Liver (tissue), 9 donors: Measurements from ENCODE around the gene WDR26. TPM values are rescaled to one million over a fixed set of nuclear protein-coding genes. Genes with fewer than 3 reads are reported as not detected.

Experiments
- DNase-seq: peaks from one replicate; pipeline ENCODE4 v3.0.0-alpha.2; 2017; ENCODE audit warnings: low spot score
- H3K27ac ChIP-seq, 2 donors: one replicate each; pipeline ENCODE4 v1.7.0; 2013; ENCODE audit warnings: inconsistent platforms in 2 of 2, low read length in 2 of 2, control low read depth in 1 of 2, low read depth in 1 of 2, mild to moderate bottlenecking in 1 of 2
- H3K27me3 ChIP-seq, 4 donors: one replicate each; pipeline versions ENCODE4 v1.6.1 to v1.7.0; 2013; ENCODE audit warnings: low read length in 3 of 4, inconsistent platforms in 1 of 4, mild to moderate bottlenecking in 1 of 4, moderate library complexity in 1 of 4; ENCODE audit not compliant: control insufficient read depth in 4 of 4, insufficient read depth in 4 of 4
- H3K36me3 ChIP-seq, 4 donors: one replicate each; pipeline versions ENCODE4 v1.6.1 to v1.7.0; 2013; ENCODE audit warnings: low read length in 3 of 4, mild to moderate bottlenecking in 3 of 4, low read depth in 1 of 4, moderate library complexity in 1 of 4; ENCODE audit not compliant: control insufficient read depth in 4 of 4, insufficient read depth in 3 of 4
- H3K4me1 ChIP-seq, 4 donors: one replicate each; pipeline versions ENCODE4 v1.6.1 to v1.7.0; 2013; ENCODE audit warnings: low read length in 3 of 4, mild to moderate bottlenecking in 3 of 4, moderate library complexity in 1 of 4; ENCODE audit not compliant: control insufficient read depth in 4 of 4, insufficient read depth in 4 of 4
- H3K4me3 ChIP-seq, 3 donors: one replicate each; pipeline versions ENCODE4 v1.6.1 to v1.7.0; 2013; ENCODE audit warnings: low read length in 3 of 3, control low read depth in 1 of 3, low read depth in 1 of 3, mild to moderate bottlenecking in 1 of 3
- H3K9ac ChIP-seq, 2 donors: one replicate each; pipeline ENCODE4 v1.7.0; 2013; ENCODE audit warnings: low read length in 2 of 2, mild to moderate bottlenecking in 2 of 2, moderate library complexity in 2 of 2, control low read depth in 1 of 2, low read depth in 1 of 2
- H3K9me3 ChIP-seq, 4 donors: one replicate each; pipeline versions ENCODE4 v1.6.1 to v1.7.0; 2013; ENCODE audit warnings: low read length in 3 of 4; ENCODE audit not compliant: control insufficient read depth in 4 of 4
- EGR1 ChIP-seq, 2 donors: IDR thresholded peaks; 2 replicates each; pipeline ENCODE4 v1.6.1; 2016 to 2018; ENCODE audit warnings: antibody characterized with exemption in 2 of 2, low read depth in 2 of 2
- FOXA2 ChIP-seq: IDR thresholded peaks from 2 replicates; pipeline ENCODE4 v1.6.1; 2016; ENCODE audit warnings: antibody characterized with exemption
- HNF4A ChIP-seq, 2 donors: conservative IDR thresholded peaks; 2 replicates each; pipeline ENCODE4 v1.6.1; 2016; ENCODE audit warnings: antibody characterized with exemption in 2 of 2, mild to moderate bottlenecking in 2 of 2
- RAD21 ChIP-seq, 2 donors: IDR thresholded peaks; 2 replicates each; pipeline ENCODE4 v1.6.1; 2016; ENCODE audit warnings: antibody characterized with exemption in 2 of 2, mild to moderate bottlenecking in 2 of 2
- SP1 ChIP-seq: IDR thresholded peaks from 2 replicates; pipeline ENCODE4 v1.6.1; 2018; ENCODE audit warnings: antibody characterized with exemption, mild to moderate bottlenecking
- TAF1 ChIP-seq: conservative IDR thresholded peaks from 2 replicates; pipeline ENCODE4 v1.6.1; 2016; ENCODE audit warnings: antibody characterized with exemption, mild to moderate bottlenecking
- WGBS: extraction: QIAGEN DNeasy Blood & Tissue Kit; methylation state at CpG from one replicate; pipeline ENCODE4 v1.1.7; 2013; 5-methylcytosine and 5-hydroxymethylcytosine counted together
- polyA plus RNA-seq, 2 donors: library from polyadenylated mRNA; stranded (reverse) in 1 of 2; unstranded in 1 of 2; fragments of 200-250 nt in 1 of 2; fragments of >200 nt in 1 of 2; fragmentation: Nextera tagmentation in 1 of 2; extraction: Ambion mirVana in 1 of 2; gene quantifications; one replicate each; pipeline versions ENCODE4 v1.2.1 to v1.2.3, GENCODE V29; 2013 to 2015
- total RNA-seq, 2 donors: library from RNA; depleted of rRNA; stranded (reverse); fragments of >200 nt; gene quantifications; one replicate each; pipeline ENCODE4 v1.2.3, GENCODE V29; 2014
- TF ChIP-seq, protein P1 (sequence below): IDR thresholded peaks from 2 replicates; pipeline ENCODE4 v1.6.1; 2016; ENCODE audit warnings: antibody characterized with exemption, mild to moderate bottlenecking
- TF ChIP-seq, protein P2 (sequence below): IDR thresholded peaks from 2 replicates; pipeline ENCODE4 v1.6.1; 2016; ENCODE audit warnings: antibody characterized with exemption
- TF ChIP-seq, protein P3 (sequence below): IDR thresholded peaks from 2 replicates; pipeline ENCODE4 v1.6.1; 2016; ENCODE audit warnings: antibody characterized with exemption
- TF ChIP-seq, protein P4 (sequence below): fragments of 150-350 bp; IDR thresholded peaks from 2 replicates; pipeline ENCODE4 v1.5.1; 2017; ENCODE audit warnings: improper control_type of control experiment, low read depth, low read length; ENCODE audit not compliant: missing input control
- TF ChIP-seq, protein P5 (sequence below): IDR thresholded peaks from 2 replicates; pipeline ENCODE4 v1.6.1; 2016; ENCODE audit warnings: antibody characterized with exemption
- donor health status: healthy.
- donor health status: healthy.
- donor health status: healthy.
- donor health status: healthy.
- donor health status: healthy.

WDR26 gene
- total and polyA plus RNA-seq, 4 donors, result 9.4 to 119 (median 34.9) TPM

DNA sequence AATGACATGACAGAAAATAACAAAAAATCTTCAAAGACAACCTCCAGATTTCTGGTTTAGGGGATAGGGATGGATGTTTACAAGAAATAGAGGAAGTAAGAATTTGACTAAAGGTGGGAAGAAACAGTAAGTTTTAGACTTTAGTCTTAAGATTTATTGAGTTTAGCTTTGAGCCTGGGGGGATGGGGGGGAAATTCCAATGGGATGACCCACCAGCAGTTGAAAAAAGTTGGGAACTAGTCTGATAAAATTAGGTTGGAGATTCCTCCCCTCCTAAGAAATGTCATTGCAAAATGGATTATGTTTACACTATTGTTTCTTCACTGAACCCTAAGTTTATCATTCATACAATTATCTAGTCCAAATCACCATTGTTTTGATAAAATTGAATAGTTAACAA, 28.4 kb downstream of the WDR26 start (continued):
- TF ChIP-seq, protein P1, sequence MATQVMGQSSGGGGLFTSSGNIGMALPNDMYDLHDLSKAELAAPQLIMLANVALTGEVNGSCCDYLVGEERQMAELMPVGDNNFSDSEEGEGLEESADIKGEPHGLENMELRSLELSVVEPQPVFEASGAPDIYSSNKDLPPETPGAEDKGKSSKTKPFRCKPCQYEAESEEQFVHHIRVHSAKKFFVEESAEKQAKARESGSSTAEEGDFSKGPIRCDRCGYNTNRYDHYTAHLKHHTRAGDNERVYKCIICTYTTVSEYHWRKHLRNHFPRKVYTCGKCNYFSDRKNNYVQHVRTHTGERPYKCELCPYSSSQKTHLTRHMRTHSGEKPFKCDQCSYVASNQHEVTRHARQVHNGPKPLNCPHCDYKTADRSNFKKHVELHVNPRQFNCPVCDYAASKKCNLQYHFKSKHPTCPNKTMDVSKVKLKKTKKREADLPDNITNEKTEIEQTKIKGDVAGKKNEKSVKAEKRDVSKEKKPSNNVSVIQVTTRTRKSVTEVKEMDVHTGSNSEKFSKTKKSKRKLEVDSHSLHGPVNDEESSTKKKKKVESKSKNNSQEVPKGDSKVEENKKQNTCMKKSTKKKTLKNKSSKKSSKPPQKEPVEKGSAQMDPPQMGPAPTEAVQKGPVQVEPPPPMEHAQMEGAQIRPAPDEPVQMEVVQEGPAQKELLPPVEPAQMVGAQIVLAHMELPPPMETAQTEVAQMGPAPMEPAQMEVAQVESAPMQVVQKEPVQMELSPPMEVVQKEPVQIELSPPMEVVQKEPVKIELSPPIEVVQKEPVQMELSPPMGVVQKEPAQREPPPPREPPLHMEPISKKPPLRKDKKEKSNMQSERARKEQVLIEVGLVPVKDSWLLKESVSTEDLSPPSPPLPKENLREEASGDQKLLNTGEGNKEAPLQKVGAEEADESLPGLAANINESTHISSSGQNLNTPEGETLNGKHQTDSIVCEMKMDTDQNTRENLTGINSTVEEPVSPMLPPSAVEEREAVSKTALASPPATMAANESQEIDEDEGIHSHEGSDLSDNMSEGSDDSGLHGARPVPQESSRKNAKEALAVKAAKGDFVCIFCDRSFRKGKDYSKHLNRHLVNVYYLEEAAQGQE, result no peak
- TF ChIP-seq, protein P2, sequence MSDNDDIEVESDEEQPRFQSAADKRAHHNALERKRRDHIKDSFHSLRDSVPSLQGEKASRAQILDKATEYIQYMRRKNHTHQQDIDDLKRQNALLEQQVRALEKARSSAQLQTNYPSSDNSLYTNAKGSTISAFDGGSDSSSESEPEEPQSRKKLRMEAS, result no peak
- no peak for TF ChIP-seq TAF1

DNA sequence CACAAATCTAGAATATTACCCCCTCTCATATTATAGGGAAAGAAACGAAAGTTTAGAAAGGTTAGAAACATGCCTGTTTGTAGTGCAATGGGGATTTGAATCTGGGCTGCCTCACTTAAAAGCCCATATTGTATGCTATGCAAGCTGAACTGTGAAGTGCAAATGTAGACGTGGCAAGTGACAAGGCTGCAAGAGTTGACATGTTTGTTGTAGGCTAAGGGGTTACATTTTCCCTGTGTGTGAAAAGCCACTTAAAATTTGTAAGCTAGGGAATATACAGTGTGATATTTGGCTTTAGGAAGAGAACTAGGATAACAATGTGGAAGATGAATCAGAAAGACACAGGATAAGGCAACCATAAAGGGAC, 29.0 kb downstream of the WDR26 start:
- 98% methylated on average over 2 of the region's 2 CpGs for WGBS
- Histone ChIP-seq H3K9me3 (no peaks in the 10 kb centered on the region), H3K4me1 (peaks cover 0 to 5% (median 0%) of the 10 kb centered on the region in 4 donors), H3K9ac (no peak overlapping the region), H3K27me3 (no peaks in the 10 kb centered on the region), H3K4me3 (no peak overlapping the region), H3K36me3 (peaks cover 8 to 69% (median 65%) of the 10 kb centered on the region in 4 donors), H3K27ac (no peak overlapping the region)
- DNase-seq, result no peak
- TF ChIP-seq, protein P3, sequence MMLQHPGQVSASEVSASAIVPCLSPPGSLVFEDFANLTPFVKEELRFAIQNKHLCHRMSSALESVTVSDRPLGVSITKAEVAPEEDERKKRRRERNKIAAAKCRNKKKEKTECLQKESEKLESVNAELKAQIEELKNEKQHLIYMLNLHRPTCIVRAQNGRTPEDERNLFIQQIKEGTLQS, result no peak
- TF ChIP-seq, protein P1, result no peak
- TF ChIP-seq TAF1 (no peak), RAD21 (IDR thresholded peaks at IDR 0.05) (no peak), FOXA2 (no peak), SP1 (no peak), EGR1 (IDR thresholded peaks at IDR 0.05; ENCODE audit: low read depth in 2 of 2) (no peak), HNF4A (conservative IDR thresholded peaks at IDR 0.05) (no peak)
- TF ChIP-seq, protein P4, sequence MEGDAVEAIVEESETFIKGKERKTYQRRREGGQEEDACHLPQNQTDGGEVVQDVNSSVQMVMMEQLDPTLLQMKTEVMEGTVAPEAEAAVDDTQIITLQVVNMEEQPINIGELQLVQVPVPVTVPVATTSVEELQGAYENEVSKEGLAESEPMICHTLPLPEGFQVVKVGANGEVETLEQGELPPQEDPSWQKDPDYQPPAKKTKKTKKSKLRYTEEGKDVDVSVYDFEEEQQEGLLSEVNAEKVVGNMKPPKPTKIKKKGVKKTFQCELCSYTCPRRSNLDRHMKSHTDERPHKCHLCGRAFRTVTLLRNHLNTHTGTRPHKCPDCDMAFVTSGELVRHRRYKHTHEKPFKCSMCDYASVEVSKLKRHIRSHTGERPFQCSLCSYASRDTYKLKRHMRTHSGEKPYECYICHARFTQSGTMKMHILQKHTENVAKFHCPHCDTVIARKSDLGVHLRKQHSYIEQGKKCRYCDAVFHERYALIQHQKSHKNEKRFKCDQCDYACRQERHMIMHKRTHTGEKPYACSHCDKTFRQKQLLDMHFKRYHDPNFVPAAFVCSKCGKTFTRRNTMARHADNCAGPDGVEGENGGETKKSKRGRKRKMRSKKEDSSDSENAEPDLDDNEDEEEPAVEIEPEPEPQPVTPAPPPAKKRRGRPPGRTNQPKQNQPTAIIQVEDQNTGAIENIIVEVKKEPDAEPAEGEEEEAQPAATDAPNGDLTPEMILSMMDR, result no peak
- TF ChIP-seq, protein P5, sequence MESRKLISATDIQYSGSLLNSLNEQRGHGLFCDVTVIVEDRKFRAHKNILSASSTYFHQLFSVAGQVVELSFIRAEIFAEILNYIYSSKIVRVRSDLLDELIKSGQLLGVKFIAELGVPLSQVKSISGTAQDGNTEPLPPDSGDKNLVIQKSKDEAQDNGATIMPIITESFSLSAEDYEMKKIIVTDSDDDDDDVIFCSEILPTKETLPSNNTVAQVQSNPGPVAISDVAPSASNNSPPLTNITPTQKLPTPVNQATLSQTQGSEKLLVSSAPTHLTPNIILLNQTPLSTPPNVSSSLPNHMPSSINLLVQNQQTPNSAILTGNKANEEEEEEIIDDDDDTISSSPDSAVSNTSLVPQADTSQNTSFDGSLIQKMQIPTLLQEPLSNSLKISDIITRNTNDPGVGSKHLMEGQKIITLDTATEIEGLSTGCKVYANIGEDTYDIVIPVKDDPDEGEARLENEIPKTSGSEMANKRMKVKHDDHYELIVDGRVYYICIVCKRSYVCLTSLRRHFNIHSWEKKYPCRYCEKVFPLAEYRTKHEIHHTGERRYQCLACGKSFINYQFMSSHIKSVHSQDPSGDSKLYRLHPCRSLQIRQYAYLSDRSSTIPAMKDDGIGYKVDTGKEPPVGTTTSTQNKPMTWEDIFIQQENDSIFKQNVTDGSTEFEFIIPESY, result no peak
